Measurements from ENCODE around the gene GNAI3. TPM values are rescaled to one million over a fixed set of nuclear protein-coding genes. Genes with fewer than 3 reads are reported as not detected.

GNAI3 gene
- total and polyA plus RNA-seq, 2 of the 13 experiments (the other 11 are each of a cell fraction or from before 2014, with no cell fraction given) = 4.3 to 9.0 TPM

DNA sequence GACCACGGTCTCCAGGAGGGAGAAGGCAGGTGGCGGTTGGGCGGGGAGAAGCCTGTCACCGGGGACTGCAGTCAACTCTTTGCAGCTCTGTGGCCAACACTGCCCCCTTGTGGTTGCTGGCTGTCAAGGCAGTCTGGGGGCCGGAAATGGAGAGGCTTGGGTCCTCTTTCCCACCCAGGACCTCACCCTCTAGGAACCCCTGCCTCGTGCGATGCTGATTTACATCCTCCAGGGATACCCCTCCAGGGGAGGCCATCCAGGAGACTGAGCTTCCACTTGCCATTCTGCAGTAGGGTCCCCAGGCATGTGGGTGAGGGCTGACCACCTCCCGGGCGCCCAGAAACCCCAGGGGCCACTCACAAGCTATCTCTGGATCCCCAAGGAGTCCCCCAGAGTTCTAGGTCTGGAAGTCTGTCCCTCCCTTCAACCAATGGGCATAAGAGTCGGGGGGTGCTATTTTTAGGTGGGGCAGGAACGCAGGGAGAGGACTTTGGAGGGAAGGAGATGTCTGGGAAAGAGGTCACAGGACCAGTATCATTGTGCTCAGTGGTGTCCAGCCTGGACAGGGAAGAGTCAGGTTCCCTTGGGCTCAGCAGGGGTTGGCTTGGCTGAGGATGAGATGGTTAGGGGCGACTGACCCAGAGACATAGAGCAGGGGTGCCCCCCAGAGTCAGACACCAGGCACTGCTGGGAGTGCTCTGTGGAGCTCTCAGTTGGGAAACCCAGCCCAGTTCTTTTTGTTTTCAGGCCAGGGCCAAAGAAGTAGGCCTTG is 15.9 kb upstream of the GNAI3 start:
- in situ Hi-C loops (cut with HindIII; ENCODE audit: extremely low pct_ligation_motif_present, low pct_unique_long_range_greater_than_20kb) (loop anchor here (5.0 to 10.0 kb wide), 2 partner anchors 40 to 268 kb away; partner anchors contain the start of gene CYB561D1), intact Hi-C loops (cut with micrococcal nuclease; ENCODE audit: unreplicated experiment) (loop anchor here (1.0 kb wide), 2 partner anchors 34 to 38 kb away; partner anchors contain the start of gene CYB561D1)
- no peaks in the 10 kb centered on the region for H3K9me3 ChIP-seq (ENCODE audit: low read length)
- H3K4me3 ChIP-seq (replicated peaks in 1 of 3; ENCODE audit: insufficient read depth in 1 of 3, low read depth in 2 of 3, low read length in 3 of 3) = peak overlapping the region in 2 of 3 experiments; percentile 29 to 67; a peak in 2 of 6 replicates
- H3K9ac ChIP-seq (ENCODE audit: insufficient read depth, low read depth, low read length) = no peak overlapping the region
- no peaks in the 10 kb centered on the region for H3K79me2 ChIP-seq (ENCODE audit: insufficient read depth, low read length)
- H4K20me1 ChIP-seq (ENCODE audit: insufficient read depth, low read length) = no peaks in the 10 kb centered on the region
- WGBS (ENCODE audit: low lambda C conversion rate) = 11% methylated on average over 9 of the region's 12 CpGs
- H3K4me2 ChIP-seq (ENCODE audit: low read depth, low read length) = peak overlapping the region; percentile 87
- peaks cover 19% of the 10 kb centered on the region; the same call in 1 of the 2 replicates for H3K4me1 ChIP-seq (ENCODE audit: insufficient read depth, low read length)
- H3K27ac ChIP-seq (ENCODE audit: extremely low read length, insufficient read depth, low read length) = no peak overlapping the region
- no peaks in the 10 kb centered on the region for H3K36me3 ChIP-seq (replicated peaks in 1 of 2; ENCODE audit: control insufficient read depth in 1 of 2, insufficient read depth in 2 of 2, low read length in 2 of 2)
- H3K27me3 ChIP-seq (ENCODE audit: control insufficient read depth in 1 of 2, insufficient read depth in 2 of 2, low read length in 2 of 2) = peaks cover 8 to 46% of the 10 kb centered on the region in 2 experiments; a peak in 4 of 5 replicates
- BruUV-seq (replicated peaks) = no TSS peak
- CTCF ChIA-PET (ENCODE audit: low intra/inter-chr PET ratio, low total read pairs) = interaction anchor here (0.7 to 4.5 kb wide), 6 partner anchors 30 to 269 kb away, joined by 3 to 81 read pairs (median 20); partner anchors contain the start of gene CYB561D1
- ATAC-seq (peak; percentile 86), FAIRE-seq (peak; percentile 70), DNase-seq (ENCODE audit: low spot score) (peak; percentile 75)
- peak overlapping the region; percentile 89 for H2AFZ ChIP-seq (ENCODE audit: low read length)
- POLR2A ChIA-PET = interaction anchor here (0.7 to 4.4 kb wide), 6 partner anchors 16 to 49 kb away, joined by 3 to 18 read pairs (median 5); partner anchors contain the start of genes AMIGO1, ATXN7L2, CYB561D1 and GNAI3
- TF ChIP-seq ELF1 (CRISPR knock-in tag; IDR thresholded peaks at IDR 0.05) (peak; percentile 50; the same call in 1 of the 2 replicates), CENPT (CRISPR knock-in tag; IDR thresholded peaks at IDR 0.05; ENCODE audit: low read depth) (no peak), ZC3H4 (CRISPR knock-in tag; IDR thresholded peaks at IDR 0.05; ENCODE audit: borderline replicate concordance) (no peak), ZFP37 (CRISPR knock-in tag; IDR thresholded peaks at IDR 0.05; ENCODE audit: borderline replicate concordance) (no peak), CENPX (CRISPR knock-in tag; IDR thresholded peaks at IDR 0.05) (no peak), MXI1 (IDR thresholded peaks at IDR 0.05; ENCODE audit: borderline replicate concordance, low read depth, low read length) (no peak), ISX (CRISPR knock-in tag; conservative IDR thresholded peaks at IDR 0.05) (no peak), ZFY (CRISPR knock-in tag; IDR thresholded peaks at IDR 0.05) (peak; percentile 14; the same call in 1 of the 2 replicates), ZNF761 (CRISPR knock-in tag; conservative IDR thresholded peaks at IDR 0.05) (no peak), NR2C2 (CRISPR knock-in tag; IDR thresholded peaks at IDR 0.05; ENCODE audit: borderline replicate concordance) (0 out of 2 replicates have a peak, but pooled peaks have one; percentile 20), TBX2 (CRISPR knock-in tag; IDR thresholded peaks at IDR 0.05; ENCODE audit: borderline replicate concordance) (peak; percentile 43; the same call in 1 of the 2 replicates), GFI1 (CRISPR knock-in tag; IDR thresholded peaks at IDR 0.05; ENCODE audit: borderline replicate concordance) (no peak), ZSCAN31 (CRISPR knock-in tag; IDR thresholded peaks at IDR 0.05; ENCODE audit: low read depth) (0 out of 2 replicates have a peak, but pooled peaks have one; percentile 30), ZNF678 (CRISPR knock-in tag; IDR thresholded peaks at IDR 0.05) (no peak)
- TF ChIP-seq, protein P1, sequence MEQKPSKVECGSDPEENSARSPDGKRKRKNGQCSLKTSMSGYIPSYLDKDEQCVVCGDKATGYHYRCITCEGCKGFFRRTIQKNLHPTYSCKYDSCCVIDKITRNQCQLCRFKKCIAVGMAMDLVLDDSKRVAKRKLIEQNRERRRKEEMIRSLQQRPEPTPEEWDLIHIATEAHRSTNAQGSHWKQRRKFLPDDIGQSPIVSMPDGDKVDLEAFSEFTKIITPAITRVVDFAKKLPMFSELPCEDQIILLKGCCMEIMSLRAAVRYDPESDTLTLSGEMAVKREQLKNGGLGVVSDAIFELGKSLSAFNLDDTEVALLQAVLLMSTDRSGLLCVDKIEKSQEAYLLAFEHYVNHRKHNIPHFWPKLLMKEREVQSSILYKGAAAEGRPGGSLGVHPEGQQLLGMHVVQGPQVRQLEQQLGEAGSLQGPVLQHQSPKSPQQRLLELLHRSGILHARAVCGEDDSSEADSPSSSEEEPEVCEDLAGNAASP (CRISPR knock-in tag; IDR thresholded peaks at IDR 0.05; ENCODE audit: borderline replicate concordance) = peak; percentile 32; the same call in 1 of the 2 replicates
- TF ChIP-seq, protein P2, sequence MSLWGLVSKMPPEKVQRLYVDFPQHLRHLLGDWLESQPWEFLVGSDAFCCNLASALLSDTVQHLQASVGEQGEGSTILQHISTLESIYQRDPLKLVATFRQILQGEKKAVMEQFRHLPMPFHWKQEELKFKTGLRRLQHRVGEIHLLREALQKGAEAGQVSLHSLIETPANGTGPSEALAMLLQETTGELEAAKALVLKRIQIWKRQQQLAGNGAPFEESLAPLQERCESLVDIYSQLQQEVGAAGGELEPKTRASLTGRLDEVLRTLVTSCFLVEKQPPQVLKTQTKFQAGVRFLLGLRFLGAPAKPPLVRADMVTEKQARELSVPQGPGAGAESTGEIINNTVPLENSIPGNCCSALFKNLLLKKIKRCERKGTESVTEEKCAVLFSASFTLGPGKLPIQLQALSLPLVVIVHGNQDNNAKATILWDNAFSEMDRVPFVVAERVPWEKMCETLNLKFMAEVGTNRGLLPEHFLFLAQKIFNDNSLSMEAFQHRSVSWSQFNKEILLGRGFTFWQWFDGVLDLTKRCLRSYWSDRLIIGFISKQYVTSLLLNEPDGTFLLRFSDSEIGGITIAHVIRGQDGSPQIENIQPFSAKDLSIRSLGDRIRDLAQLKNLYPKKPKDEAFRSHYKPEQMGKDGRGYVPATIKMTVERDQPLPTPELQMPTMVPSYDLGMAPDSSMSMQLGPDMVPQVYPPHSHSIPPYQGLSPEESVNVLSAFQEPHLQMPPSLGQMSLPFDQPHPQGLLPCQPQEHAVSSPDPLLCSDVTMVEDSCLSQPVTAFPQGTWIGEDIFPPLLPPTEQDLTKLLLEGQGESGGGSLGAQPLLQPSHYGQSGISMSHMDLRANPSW (CRISPR knock-in tag; IDR thresholded peaks at IDR 0.05; ENCODE audit: borderline replicate concordance) = peak; percentile 26; the same call in 1 of the 2 replicates
- TF ChIP-seq, protein P3, sequence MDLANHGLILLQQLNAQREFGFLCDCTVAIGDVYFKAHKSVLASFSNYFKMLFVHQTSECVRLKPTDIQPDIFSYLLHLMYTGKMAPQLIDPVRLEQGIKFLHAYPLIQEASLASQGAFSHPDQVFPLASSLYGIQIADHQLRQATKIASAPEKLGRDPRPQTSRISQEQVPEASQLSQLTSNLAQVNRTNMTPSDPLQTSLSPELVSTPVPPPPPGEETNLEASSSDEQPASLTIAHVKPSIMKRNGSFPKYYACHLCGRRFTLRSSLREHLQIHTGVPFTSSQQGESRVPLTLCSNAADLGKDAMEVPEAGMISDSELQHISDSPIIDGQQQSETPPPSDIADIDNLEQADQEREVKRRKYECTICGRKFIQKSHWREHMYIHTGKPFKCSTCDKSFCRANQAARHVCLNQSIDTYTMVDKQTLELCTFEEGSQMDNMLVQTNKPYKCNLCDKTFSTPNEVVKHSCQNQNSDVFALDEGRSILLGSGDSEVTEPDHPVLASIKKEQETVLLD (CRISPR knock-in tag; IDR thresholded peaks at IDR 0.05; ENCODE audit: low read depth) = no peak
